Stomach (tissue), 4 donors: ENCODE results near the gene PTGIR.

ENCODE experiments used
- EP300 ChIP-seq: sonication (generic); formaldehyde crosslinking; IDR thresholded peaks from one replicate; pipeline ENCODE4 v1.6.1; 2017; ENCODE audit warnings: antibody characterized with exemption
- POLR2A ChIP-seq, 4 donors: fragments of 450-650 bp; IDR thresholded peaks; one replicate each; pipeline ENCODE4 v1.6.1; 2016; ENCODE audit warnings: antibody characterized with exemption in 4 of 4, control low read depth in 2 of 4, mild to moderate bottlenecking in 1 of 4, moderate library complexity in 1 of 4
- TF ChIP-seq, protein P1 (sequence below), 7 experiments: fragments of 450-650 bp in 4 of 7; fragments of 200-600 bp in 3 of 7; sonication (generic) in 3 of 7; IDR thresholded peaks; one replicate each; pipeline ENCODE4 v1.5.1; 2016 to 2019; ENCODE audit warnings: antibody characterized with exemption in 7 of 7, control low read depth in 2 of 7, mild to moderate bottlenecking in 1 of 7

- TF ChIP-seq, protein P1, sequence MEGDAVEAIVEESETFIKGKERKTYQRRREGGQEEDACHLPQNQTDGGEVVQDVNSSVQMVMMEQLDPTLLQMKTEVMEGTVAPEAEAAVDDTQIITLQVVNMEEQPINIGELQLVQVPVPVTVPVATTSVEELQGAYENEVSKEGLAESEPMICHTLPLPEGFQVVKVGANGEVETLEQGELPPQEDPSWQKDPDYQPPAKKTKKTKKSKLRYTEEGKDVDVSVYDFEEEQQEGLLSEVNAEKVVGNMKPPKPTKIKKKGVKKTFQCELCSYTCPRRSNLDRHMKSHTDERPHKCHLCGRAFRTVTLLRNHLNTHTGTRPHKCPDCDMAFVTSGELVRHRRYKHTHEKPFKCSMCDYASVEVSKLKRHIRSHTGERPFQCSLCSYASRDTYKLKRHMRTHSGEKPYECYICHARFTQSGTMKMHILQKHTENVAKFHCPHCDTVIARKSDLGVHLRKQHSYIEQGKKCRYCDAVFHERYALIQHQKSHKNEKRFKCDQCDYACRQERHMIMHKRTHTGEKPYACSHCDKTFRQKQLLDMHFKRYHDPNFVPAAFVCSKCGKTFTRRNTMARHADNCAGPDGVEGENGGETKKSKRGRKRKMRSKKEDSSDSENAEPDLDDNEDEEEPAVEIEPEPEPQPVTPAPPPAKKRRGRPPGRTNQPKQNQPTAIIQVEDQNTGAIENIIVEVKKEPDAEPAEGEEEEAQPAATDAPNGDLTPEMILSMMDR (IDR thresholded peaks at IDR 0.05) = no peak
- no peak for TF ChIP-seq EP300
- TF ChIP-seq POLR2A (IDR thresholded peaks at IDR 0.05) = no peak
Observed at GRCh38 chr19:46571495-46571894, 53.4 kb downstream of the PTGIR start.
